ENCODE measurements around the gene DPH1.

DPH1 gene

GRCh38 chr17:2057760-2058585 lies 28.0 kb downstream of the DPH1 start:
- ChIA-PET POLR2A (no interaction called here), CTCF (interaction anchor here (0.6 to 1.8 kb wide), 4 partner anchors 35 to 187 kb away, joined by 3 to 8 read pairs (median 3); no protein-coding TSS in a partner anchor)
- no peak for TF ChIP-seq ELF4 (IDR thresholded peaks at IDR 0.05)
- TF ChIP-seq FOXK2 (IDR thresholded peaks at IDR 0.05), result no peak
- no peak for TF ChIP-seq FOXA1 (IDR thresholded peaks at IDR 0.05)
- TF ChIP-seq SUZ12 (IDR thresholded peaks at IDR 0.05), result no peak
- no peak for TF ChIP-seq PKNOX1 (IDR thresholded peaks at IDR 0.05)
- no peak for TF ChIP-seq ZNF384 (IDR thresholded peaks at IDR 0.05)
- TF ChIP-seq NFRKB (IDR thresholded peaks at IDR 0.05), result no peak
- no peak for TF ChIP-seq LEF1 (IDR thresholded peaks at IDR 0.05; ENCODE audit: borderline replicate concordance)
- no peak for TF ChIP-seq CTBP1 (IDR thresholded peaks at IDR 0.05; ENCODE audit: borderline replicate concordance)
- no peak for TF ChIP-seq HDGF (IDR thresholded peaks at IDR 0.05; ENCODE audit: borderline replicate concordance)
- TF ChIP-seq FOXM1 (IDR thresholded peaks at IDR 0.05; ENCODE audit: borderline replicate concordance), result no peak
- no peak for TF ChIP-seq TARDBP (IDR thresholded peaks at IDR 0.05)
- no peak for TF ChIP-seq ARNT (IDR thresholded peaks at IDR 0.05)
- TF ChIP-seq L3MBTL2 (conservative IDR thresholded peaks at IDR 0.05), result no peak
- no peak for TF ChIP-seq SP1 (IDR thresholded peaks at IDR 0.05)
- TF ChIP-seq BHLHE40 (IDR thresholded peaks at IDR 0.05; ENCODE audit: borderline replicate concordance), result no peak
- no peak for DNase-seq (ENCODE audit: extremely low spot score)

- ChIA-PET POLR2A (no interaction called here), CTCF (interaction anchor here (0.6 to 1.8 kb wide), 4 partner anchors 35 to 186 kb away, joined by 3 to 8 read pairs (median 3); no protein-coding TSS in a partner anchor)
- DNase-seq (ENCODE audit: extremely low spot score), result peak; percentile 24
- TF ChIP-seq SP1 (IDR thresholded peaks at IDR 0.05) (no peak), NFRKB (IDR thresholded peaks at IDR 0.05) (no peak), HDGF (IDR thresholded peaks at IDR 0.05; ENCODE audit: borderline replicate concordance) (no peak), ARNT (IDR thresholded peaks at IDR 0.05) (no peak), ELF4 (IDR thresholded peaks at IDR 0.05) (no peak)
Measured at GRCh38 chr17:2058586-2059546, 28.9 kb downstream of the DPH1 start.

- no peak for TF ChIP-seq CTBP1 (IDR thresholded peaks at IDR 0.05; ENCODE audit: borderline replicate concordance)
- no peak for TF ChIP-seq FOXK2 (IDR thresholded peaks at IDR 0.05)
- TF ChIP-seq ARNT (IDR thresholded peaks at IDR 0.05), result no peak
- no peak for TF ChIP-seq HDGF (IDR thresholded peaks at IDR 0.05; ENCODE audit: borderline replicate concordance)
- no peak for TF ChIP-seq FOXA1 (IDR thresholded peaks at IDR 0.05)
- no peak for TF ChIP-seq SUZ12 (IDR thresholded peaks at IDR 0.05)
- no peak for TF ChIP-seq LEF1 (IDR thresholded peaks at IDR 0.05; ENCODE audit: borderline replicate concordance)
- TF ChIP-seq SP1 (IDR thresholded peaks at IDR 0.05), result no peak
- TF ChIP-seq NFRKB (IDR thresholded peaks at IDR 0.05), result no peak
- TF ChIP-seq ZNF384 (IDR thresholded peaks at IDR 0.05), result no peak
- TF ChIP-seq TARDBP (IDR thresholded peaks at IDR 0.05), result no peak
- ChIA-PET CTCF (interaction anchor here (1.6 kb wide), 1 partner anchor 185 kb away, joined by 8 read pairs; no protein-coding TSS in a partner anchor), POLR2A (no interaction called here)
- DNase-seq (ENCODE audit: extremely low spot score), result no peak
Measured at GRCh38 chr17:2059547-2060384, 29.8 kb downstream of the DPH1 start.

- DNase-seq (ENCODE audit: extremely low spot score), result no peak
- POLR2A ChIA-PET, result no interaction called here
- CTCF ChIA-PET, result no interaction called here
- TF ChIP-seq L3MBTL2 (conservative IDR thresholded peaks at IDR 0.05) (no peak), FOXA1 (IDR thresholded peaks at IDR 0.05) (no peak), SUZ12 (IDR thresholded peaks at IDR 0.05) (no peak), FOXK2 (IDR thresholded peaks at IDR 0.05) (no peak)
Measured at GRCh38 chr17:2060385-2060658, 30.4 kb downstream of the DPH1 start.

- no peak for TF ChIP-seq LEF1 (IDR thresholded peaks at IDR 0.05; ENCODE audit: borderline replicate concordance)
- no peak for TF ChIP-seq CTBP1 (IDR thresholded peaks at IDR 0.05; ENCODE audit: borderline replicate concordance)
- no peak for TF ChIP-seq ZNF384 (IDR thresholded peaks at IDR 0.05)
- no peak for TF ChIP-seq L3MBTL2 (conservative IDR thresholded peaks at IDR 0.05)
- no peak for TF ChIP-seq FOXA1 (IDR thresholded peaks at IDR 0.05)
- no peak for TF ChIP-seq SUZ12 (IDR thresholded peaks at IDR 0.05)
- TF ChIP-seq ARNT (IDR thresholded peaks at IDR 0.05), result no peak
- no peak for TF ChIP-seq SP1 (IDR thresholded peaks at IDR 0.05)
- TF ChIP-seq NFRKB (IDR thresholded peaks at IDR 0.05), result no peak
- no peak for TF ChIP-seq ELF4 (IDR thresholded peaks at IDR 0.05)
- no peak for TF ChIP-seq PKNOX1 (IDR thresholded peaks at IDR 0.05)
- no peak for TF ChIP-seq HDGF (IDR thresholded peaks at IDR 0.05; ENCODE audit: borderline replicate concordance)
- TF ChIP-seq TARDBP (IDR thresholded peaks at IDR 0.05), result no peak
- ChIA-PET CTCF (no interaction called here), POLR2A (no interaction called here)
- DNase-seq (ENCODE audit: extremely low spot score), result no peak
Measured at GRCh38 chr17:2060681-2061440, 30.9 kb downstream of the DPH1 start.

Data from HEK293T (cell line).